ENCODE results near the gene LRCH4.

The LRCH4 gene

GRCh38 chr7:100589341-100589947, 3.5 kb upstream of the LRCH4 start:
- Histone ChIP-seq H3K9ac (ENCODE audit: insufficient read length) (no peak overlapping the region), H3K4me3 (no peak overlapping the region), H3K27ac (no peak overlapping the region), H3K9me3 (ENCODE audit: low read depth, low read length) (no peaks in the 10 kb centered on the region), H3K36me3 (ENCODE audit: insufficient read depth, low read length) (no peaks in the 10 kb centered on the region)
- DNase-seq (ENCODE audit: low read depth, low spot score) = no peak
- no peak for TF ChIP-seq EZH2 (IDR thresholded peaks at IDR 0.05)
- TF ChIP-seq POLR2AphosphoS5 (IDR thresholded peaks at IDR 0.05; ENCODE audit: borderline replicate concordance, low read depth, low read length) = no peak
- TF ChIP-seq FOXP2 (optimal IDR thresholded peaks at IDR 0.05; ENCODE audit: control extremely low read depth, extremely low read length, insufficient read depth) = no peak

- Histone ChIP-seq H3K4me3 (no peak overlapping the region), H3K9me3 (ENCODE audit: low read depth, low read length) (no peaks in the 10 kb centered on the region), H3K36me3 (ENCODE audit: insufficient read depth, low read length) (no peaks in the 10 kb centered on the region), H3K27ac (no peak overlapping the region), H3K9ac (ENCODE audit: insufficient read length) (no peak overlapping the region)
- no peak for TF ChIP-seq FOXP2 (optimal IDR thresholded peaks at IDR 0.05; ENCODE audit: control extremely low read depth, extremely low read length, insufficient read depth)
- no peak for TF ChIP-seq POLR2AphosphoS5 (IDR thresholded peaks at IDR 0.05; ENCODE audit: borderline replicate concordance, low read depth, low read length)
- no peak for TF ChIP-seq EZH2 (IDR thresholded peaks at IDR 0.05)
- DNase-seq (ENCODE audit: low read depth, low spot score) = no peak
Observed at GRCh38 chr7:100588438-100588837, 2.5 kb upstream of the LRCH4 start.

GRCh38 chr7:100586266-100587025, 517 bp upstream of the LRCH4 start, which contains the start of gene FBXO24:
FBXO24 (plus strand) TSS chr7:100586328; CDS start chr7:100586626, 298 bp downstream.
- H3K9ac ChIP-seq (ENCODE audit: insufficient read length) = peak within 1 kb of the TSS; percentile 97
- peak; percentile 99 for DNase-seq (ENCODE audit: low read depth, low spot score)
- peaks cover 7% of the 10 kb centered on the region; the same call in 1 of the 2 replicates for H3K36me3 ChIP-seq (ENCODE audit: insufficient read depth, low read length)
- peak within 1 kb of the TSS; percentile 98 for H3K4me3 ChIP-seq
- TF ChIP-seq FOXP2 (optimal IDR thresholded peaks at IDR 0.05; ENCODE audit: control extremely low read depth, extremely low read length, insufficient read depth) (no peak), POLR2AphosphoS5 (IDR thresholded peaks at IDR 0.05; ENCODE audit: borderline replicate concordance, low read depth, low read length) (peak; percentile 85)
- H3K9me3 ChIP-seq (ENCODE audit: low read depth, low read length) = no peaks in the 10 kb centered on the region
- H3K27ac ChIP-seq = peak within 1 kb of the TSS; percentile 90

GRCh38 chr7:100584683-100585510, 1.0 kb downstream of the LRCH4 start:
- TF ChIP-seq FOXP2 (optimal IDR thresholded peaks at IDR 0.05; ENCODE audit: control extremely low read depth, extremely low read length, insufficient read depth) (no peak), POLR2AphosphoS5 (IDR thresholded peaks at IDR 0.05; ENCODE audit: borderline replicate concordance, low read depth, low read length) (no peak)
- H3K9ac ChIP-seq (ENCODE audit: insufficient read length) = peak overlapping the region; percentile 97
- peak overlapping the region; percentile 98 for H3K4me3 ChIP-seq
- H3K27ac ChIP-seq = no peak overlapping the region
- no peak for DNase-seq (ENCODE audit: low read depth, low spot score)
- no peaks in the 10 kb centered on the region for H3K9me3 ChIP-seq (ENCODE audit: low read depth, low read length)
- peaks cover 23% of the 10 kb centered on the region for H3K36me3 ChIP-seq (ENCODE audit: insufficient read depth, low read length)

- peak overlapping the region; percentile 98 for H3K4me3 ChIP-seq
- no peak overlapping the region for H3K9ac ChIP-seq (ENCODE audit: insufficient read length)
- H3K36me3 ChIP-seq (ENCODE audit: insufficient read depth, low read length) = peaks cover 26% of the 10 kb centered on the region
- TF ChIP-seq EZH2 (IDR thresholded peaks at IDR 0.05) = no peak
- DNase-seq (ENCODE audit: low read depth, low spot score) = no peak
- no peak overlapping the region for H3K27ac ChIP-seq
- no peaks in the 10 kb centered on the region for H3K9me3 ChIP-seq (ENCODE audit: low read depth, low read length)
Observed at GRCh38 chr7:100584054-100584682, 1.8 kb downstream of the LRCH4 start.

GRCh38 chr7:100583132-100584053, 2.5 kb downstream of the LRCH4 start:
- no peak for DNase-seq (ENCODE audit: low read depth, low spot score)
- TF ChIP-seq POLR2AphosphoS5 (IDR thresholded peaks at IDR 0.05; ENCODE audit: borderline replicate concordance, low read depth, low read length) = no peak
- no peak for TF ChIP-seq EZH2 (IDR thresholded peaks at IDR 0.05)
- TF ChIP-seq FOXP2 (optimal IDR thresholded peaks at IDR 0.05; ENCODE audit: control extremely low read depth, extremely low read length, insufficient read depth) = no peak
- Histone ChIP-seq H3K9me3 (ENCODE audit: low read depth, low read length) (no peaks in the 10 kb centered on the region), H3K27ac (no peak overlapping the region), H3K9ac (ENCODE audit: insufficient read length) (peak overlapping the region; percentile 14), H3K36me3 (ENCODE audit: insufficient read depth, low read length) (peaks cover 26% of the 10 kb centered on the region), H3K4me3 (no peak overlapping the region)

GRCh38 chr7:100582650-100583049, 3.3 kb downstream of the LRCH4 start:
- H3K27ac ChIP-seq = no peak overlapping the region
- no peaks in the 10 kb centered on the region for H3K9me3 ChIP-seq (ENCODE audit: low read depth, low read length)
- no peak for DNase-seq (ENCODE audit: low read depth, low spot score)
- TF ChIP-seq EZH2 (IDR thresholded peaks at IDR 0.05) (no peak), POLR2AphosphoS5 (IDR thresholded peaks at IDR 0.05; ENCODE audit: borderline replicate concordance, low read depth, low read length) (no peak), FOXP2 (optimal IDR thresholded peaks at IDR 0.05; ENCODE audit: control extremely low read depth, extremely low read length, insufficient read depth) (no peak)
- H3K36me3 ChIP-seq (ENCODE audit: insufficient read depth, low read length) = peaks cover 26% of the 10 kb centered on the region
- H3K9ac ChIP-seq (ENCODE audit: insufficient read length) = no peak overlapping the region
- H3K4me3 ChIP-seq = no peak overlapping the region

All from SK-N-MC (cell line).